ENCODE data around the gene BATF3.

- TF ChIP-seq CTCF (IDR thresholded peaks at IDR 0.05; ENCODE audit: low read depth, low read length) (no peak), EZH2phosphoT487 (IDR thresholded peaks at IDR 0.05; ENCODE audit: low read depth) (no peak)
Observed at GRCh38 chr1:212710566-212710965, 10.9 kb upstream of the BATF3 start.
